ENCODE data around the gene XKR3.

DNA sequence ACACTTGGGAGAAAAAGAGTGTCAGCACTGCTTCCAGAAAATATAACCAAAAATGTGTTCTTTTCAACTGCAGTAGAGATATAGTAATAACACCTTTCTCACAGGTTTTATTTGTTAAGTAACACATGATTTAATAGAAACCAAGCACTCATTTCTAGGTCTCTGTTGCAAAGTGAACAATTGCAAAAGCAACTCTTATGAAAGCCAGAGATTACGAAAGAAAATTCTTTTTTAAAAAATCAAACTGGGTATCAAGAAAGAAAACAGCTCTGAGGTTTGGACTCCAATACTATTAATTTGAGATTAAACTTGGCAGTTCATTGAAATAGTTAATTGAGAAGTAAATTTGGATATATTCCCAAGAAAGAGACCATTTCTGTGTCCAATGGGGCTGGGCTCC is 9.8 kb upstream of the XKR3 start:
- TF ChIP-seq EZH2phosphoT487 (IDR thresholded peaks at IDR 0.05; ENCODE audit: unreplicated experiment) (no peak), EZH2 (IDR thresholded peaks at IDR 0.05; ENCODE audit: low read depth, unreplicated experiment) (no peak), POLR2AphosphoS5 (IDR thresholded peaks at IDR 0.05; ENCODE audit: low read depth) (no peak), CREB1 (CRISPR knock-in tag; IDR thresholded peaks at IDR 0.05; ENCODE audit: low read depth) (no peak), JUNB (IDR thresholded peaks at IDR 0.05; ENCODE audit: unreplicated experiment) (no peak), ZNF114 (CRISPR knock-in tag; IDR thresholded peaks at IDR 0.05) (no peak), STAT1 (IDR thresholded peaks at IDR 0.05; ENCODE audit: unreplicated experiment) (no peak), NANOG (IDR thresholded peaks at IDR 0.05; ENCODE audit: borderline replicate concordance) (no peak)
- TF ChIP-seq, protein P1, sequence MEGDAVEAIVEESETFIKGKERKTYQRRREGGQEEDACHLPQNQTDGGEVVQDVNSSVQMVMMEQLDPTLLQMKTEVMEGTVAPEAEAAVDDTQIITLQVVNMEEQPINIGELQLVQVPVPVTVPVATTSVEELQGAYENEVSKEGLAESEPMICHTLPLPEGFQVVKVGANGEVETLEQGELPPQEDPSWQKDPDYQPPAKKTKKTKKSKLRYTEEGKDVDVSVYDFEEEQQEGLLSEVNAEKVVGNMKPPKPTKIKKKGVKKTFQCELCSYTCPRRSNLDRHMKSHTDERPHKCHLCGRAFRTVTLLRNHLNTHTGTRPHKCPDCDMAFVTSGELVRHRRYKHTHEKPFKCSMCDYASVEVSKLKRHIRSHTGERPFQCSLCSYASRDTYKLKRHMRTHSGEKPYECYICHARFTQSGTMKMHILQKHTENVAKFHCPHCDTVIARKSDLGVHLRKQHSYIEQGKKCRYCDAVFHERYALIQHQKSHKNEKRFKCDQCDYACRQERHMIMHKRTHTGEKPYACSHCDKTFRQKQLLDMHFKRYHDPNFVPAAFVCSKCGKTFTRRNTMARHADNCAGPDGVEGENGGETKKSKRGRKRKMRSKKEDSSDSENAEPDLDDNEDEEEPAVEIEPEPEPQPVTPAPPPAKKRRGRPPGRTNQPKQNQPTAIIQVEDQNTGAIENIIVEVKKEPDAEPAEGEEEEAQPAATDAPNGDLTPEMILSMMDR (conservative IDR thresholded peaks at IDR 0.05; ENCODE audit: low read depth in 2 of 2) = no peak
- TF ChIP-seq, protein P2, sequence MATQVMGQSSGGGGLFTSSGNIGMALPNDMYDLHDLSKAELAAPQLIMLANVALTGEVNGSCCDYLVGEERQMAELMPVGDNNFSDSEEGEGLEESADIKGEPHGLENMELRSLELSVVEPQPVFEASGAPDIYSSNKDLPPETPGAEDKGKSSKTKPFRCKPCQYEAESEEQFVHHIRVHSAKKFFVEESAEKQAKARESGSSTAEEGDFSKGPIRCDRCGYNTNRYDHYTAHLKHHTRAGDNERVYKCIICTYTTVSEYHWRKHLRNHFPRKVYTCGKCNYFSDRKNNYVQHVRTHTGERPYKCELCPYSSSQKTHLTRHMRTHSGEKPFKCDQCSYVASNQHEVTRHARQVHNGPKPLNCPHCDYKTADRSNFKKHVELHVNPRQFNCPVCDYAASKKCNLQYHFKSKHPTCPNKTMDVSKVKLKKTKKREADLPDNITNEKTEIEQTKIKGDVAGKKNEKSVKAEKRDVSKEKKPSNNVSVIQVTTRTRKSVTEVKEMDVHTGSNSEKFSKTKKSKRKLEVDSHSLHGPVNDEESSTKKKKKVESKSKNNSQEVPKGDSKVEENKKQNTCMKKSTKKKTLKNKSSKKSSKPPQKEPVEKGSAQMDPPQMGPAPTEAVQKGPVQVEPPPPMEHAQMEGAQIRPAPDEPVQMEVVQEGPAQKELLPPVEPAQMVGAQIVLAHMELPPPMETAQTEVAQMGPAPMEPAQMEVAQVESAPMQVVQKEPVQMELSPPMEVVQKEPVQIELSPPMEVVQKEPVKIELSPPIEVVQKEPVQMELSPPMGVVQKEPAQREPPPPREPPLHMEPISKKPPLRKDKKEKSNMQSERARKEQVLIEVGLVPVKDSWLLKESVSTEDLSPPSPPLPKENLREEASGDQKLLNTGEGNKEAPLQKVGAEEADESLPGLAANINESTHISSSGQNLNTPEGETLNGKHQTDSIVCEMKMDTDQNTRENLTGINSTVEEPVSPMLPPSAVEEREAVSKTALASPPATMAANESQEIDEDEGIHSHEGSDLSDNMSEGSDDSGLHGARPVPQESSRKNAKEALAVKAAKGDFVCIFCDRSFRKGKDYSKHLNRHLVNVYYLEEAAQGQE (IDR thresholded peaks at IDR 0.05; ENCODE audit: unreplicated experiment) = no peak
- TF ChIP-seq, protein P3, sequence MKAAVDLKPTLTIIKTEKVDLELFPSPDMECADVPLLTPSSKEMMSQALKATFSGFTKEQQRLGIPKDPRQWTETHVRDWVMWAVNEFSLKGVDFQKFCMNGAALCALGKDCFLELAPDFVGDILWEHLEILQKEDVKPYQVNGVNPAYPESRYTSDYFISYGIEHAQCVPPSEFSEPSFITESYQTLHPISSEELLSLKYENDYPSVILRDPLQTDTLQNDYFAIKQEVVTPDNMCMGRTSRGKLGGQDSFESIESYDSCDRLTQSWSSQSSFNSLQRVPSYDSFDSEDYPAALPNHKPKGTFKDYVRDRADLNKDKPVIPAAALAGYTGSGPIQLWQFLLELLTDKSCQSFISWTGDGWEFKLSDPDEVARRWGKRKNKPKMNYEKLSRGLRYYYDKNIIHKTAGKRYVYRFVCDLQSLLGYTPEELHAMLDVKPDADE (IDR thresholded peaks at IDR 0.05) = no peak
- TF ChIP-seq, protein P4, sequence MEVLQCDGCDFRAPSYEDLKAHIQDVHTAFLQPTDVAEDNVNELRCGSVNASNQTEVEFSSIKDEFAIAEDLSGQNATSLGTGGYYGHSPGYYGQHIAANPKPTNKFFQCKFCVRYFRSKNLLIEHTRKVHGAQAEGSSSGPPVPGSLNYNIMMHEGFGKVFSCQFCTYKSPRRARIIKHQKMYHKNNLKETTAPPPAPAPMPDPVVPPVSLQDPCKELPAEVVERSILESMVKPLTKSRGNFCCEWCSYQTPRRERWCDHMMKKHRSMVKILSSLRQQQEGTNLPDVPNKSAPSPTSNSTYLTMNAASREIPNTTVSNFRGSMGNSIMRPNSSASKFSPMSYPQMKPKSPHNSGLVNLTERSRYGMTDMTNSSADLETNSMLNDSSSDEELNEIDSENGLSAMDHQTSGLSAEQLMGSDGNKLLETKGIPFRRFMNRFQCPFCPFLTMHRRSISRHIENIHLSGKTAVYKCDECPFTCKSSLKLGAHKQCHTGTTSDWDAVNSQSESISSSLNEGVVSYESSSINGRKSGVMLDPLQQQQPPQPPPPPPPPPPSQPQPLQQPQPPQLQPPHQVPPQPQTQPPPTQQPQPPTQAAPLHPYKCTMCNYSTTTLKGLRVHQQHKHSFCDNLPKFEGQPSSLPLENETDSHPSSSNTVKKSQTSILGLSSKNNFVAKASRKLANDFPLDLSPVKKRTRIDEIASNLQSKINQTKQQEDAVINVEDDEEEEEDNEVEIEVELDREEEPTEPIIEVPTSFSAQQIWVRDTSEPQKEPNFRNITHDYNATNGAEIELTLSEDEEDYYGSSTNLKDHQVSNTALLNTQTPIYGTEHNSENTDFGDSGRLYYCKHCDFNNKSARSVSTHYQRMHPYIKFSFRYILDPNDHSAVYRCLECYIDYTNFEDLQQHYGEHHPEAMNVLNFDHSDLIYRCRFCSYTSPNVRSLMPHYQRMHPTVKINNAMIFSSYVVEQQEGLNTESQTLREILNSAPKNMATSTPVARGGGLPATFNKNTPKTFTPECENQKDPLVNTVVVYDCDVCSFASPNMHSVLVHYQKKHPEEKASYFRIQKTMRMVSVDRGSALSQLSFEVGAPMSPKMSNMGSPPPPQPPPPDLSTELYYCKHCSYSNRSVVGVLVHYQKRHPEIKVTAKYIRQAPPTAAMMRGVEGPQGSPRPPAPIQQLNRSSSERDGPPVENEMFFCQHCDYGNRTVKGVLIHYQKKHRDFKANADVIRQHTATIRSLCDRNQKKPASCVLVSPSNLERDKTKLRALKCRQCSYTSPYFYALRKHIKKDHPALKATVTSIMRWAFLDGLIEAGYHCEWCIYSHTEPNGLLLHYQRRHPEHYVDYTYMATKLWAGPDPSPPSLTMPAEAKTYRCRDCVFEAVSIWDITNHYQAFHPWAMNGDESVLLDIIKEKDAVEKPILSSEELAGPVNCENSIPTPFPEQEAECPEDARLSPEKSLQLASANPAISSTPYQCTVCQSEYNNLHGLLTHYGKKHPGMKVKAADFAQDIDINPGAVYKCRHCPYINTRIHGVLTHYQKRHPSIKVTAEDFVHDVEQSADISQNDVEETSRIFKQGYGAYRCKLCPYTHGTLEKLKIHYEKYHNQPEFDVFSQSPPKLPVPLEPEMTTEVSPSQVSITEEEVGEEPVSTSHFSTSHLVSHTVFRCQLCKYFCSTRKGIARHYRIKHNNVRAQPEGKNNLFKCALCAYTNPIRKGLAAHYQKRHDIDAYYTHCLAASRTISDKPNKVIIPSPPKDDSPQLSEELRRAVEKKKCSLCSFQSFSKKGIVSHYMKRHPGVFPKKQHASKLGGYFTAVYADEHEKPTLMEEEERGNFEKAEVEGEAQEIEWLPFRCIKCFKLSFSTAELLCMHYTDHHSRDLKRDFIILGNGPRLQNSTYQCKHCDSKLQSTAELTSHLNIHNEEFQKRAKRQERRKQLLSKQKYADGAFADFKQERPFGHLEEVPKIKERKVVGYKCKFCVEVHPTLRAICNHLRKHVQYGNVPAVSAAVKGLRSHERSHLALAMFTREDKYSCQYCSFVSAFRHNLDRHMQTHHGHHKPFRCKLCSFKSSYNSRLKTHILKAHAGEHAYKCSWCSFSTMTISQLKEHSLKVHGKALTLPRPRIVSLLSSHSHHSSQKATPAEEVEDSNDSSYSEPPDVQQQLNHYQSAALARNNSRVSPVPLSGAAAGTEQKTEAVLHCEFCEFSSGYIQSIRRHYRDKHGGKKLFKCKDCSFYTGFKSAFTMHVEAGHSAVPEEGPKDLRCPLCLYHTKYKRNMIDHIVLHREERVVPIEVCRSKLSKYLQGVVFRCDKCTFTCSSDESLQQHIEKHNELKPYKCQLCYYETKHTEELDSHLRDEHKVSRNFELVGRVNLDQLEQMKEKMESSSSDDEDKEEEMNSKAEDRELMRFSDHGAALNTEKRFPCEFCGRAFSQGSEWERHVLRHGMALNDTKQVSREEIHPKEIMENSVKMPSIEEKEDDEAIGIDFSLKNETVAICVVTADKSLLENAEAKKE (CRISPR knock-in tag; IDR thresholded peaks at IDR 0.05) = no peak

Data from GM23338 (cell line).